ENCODE measurements around the gene MYRIP. TPM values are rescaled to one million over a fixed set of nuclear protein-coding genes. Genes with fewer than 3 reads are reported as not detected.

The MYRIP gene
- total RNA-seq, 3 donors from 2014 or later (not counting 1 experiment from before 2014, with no cell fraction given), result not detected

GRCh38 chr3:40192628-40193027 is 383.2 kb downstream of the MYRIP start:
- Histone ChIP-seq H3K27ac (ENCODE audit: low read length) (no peak overlapping the region), H3K4me1 (ENCODE audit: control insufficient read depth, insufficient read depth, low read length) (no peaks in the 10 kb centered on the region), H3K9me3 (ENCODE audit: control insufficient read depth, insufficient read depth, low read length) (no peaks in the 10 kb centered on the region), H3K27me3 (ENCODE audit: control insufficient read depth, insufficient read depth, low read length) (no peaks in the 10 kb centered on the region), H3K36me3 (ENCODE audit: control insufficient read depth, insufficient read depth, low read length) (no peaks in the 10 kb centered on the region), H3K4me3 (ENCODE audit: low read length) (no peak overlapping the region)
- Mint-ChIP-seq H3K36me3 (no peaks in the 10 kb centered on the region), H3K9me3 (no peaks in the 10 kb centered on the region), H3K27me3 (ENCODE audit: low read depth in 2 of 2) (no peaks in the 10 kb centered on the region), H3K27ac (no peak overlapping the region), H3K4me3 (no peak overlapping the region), H3K4me1 (no peaks in the 10 kb centered on the region)
- no peak for TF ChIP-seq CTCF (IDR thresholded peaks at IDR 0.05)
- DNase-seq (no peak), ATAC-seq (no peak)
- intact Hi-C loops (cut with micrococcal nuclease), result loop anchor here (1.0 to 10.0 kb wide), 2 partner anchors 125 to 1692 kb away; no protein-coding TSS in a partner anchor
- 92% methylated on average over 2 of the region's 3 CpGs for WGBS (ENCODE audit: insufficient coverage)

DNA sequence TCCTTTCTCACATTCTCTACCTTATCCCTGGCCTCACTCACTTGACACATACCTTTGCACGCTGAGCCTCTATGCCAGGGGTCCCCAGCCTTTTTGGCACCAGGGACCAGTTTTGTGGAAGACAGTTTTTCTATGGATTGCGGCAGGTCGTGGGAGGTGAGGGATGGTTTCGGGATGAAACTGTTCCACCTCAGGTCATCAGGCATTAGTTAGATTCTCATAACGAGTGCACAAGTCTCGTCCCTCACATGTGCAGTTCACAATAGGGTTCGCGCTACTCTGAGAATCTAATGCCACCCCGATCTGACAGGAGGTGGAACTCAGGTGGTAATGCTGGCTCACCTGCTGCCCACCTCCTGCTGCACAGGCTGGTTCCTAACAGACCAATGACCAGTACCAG is 387.6 kb downstream of the MYRIP start:
- Histone ChIP-seq H3K4me3 (ENCODE audit: low read length) (no peak overlapping the region), H3K9me3 (ENCODE audit: control insufficient read depth, insufficient read depth, low read length) (no peaks in the 10 kb centered on the region), H3K27ac (ENCODE audit: low read length) (no peak overlapping the region), H3K36me3 (ENCODE audit: control insufficient read depth, insufficient read depth, low read length) (no peaks in the 10 kb centered on the region), H3K27me3 (ENCODE audit: control insufficient read depth, insufficient read depth, low read length) (no peaks in the 10 kb centered on the region), H3K4me1 (ENCODE audit: control insufficient read depth, insufficient read depth, low read length) (no peaks in the 10 kb centered on the region)
- ATAC-seq, result no peak
- H3K4me3 Mint-ChIP-seq, result no peak overlapping the region
- 95% methylated on average over 9 of the region's 9 CpGs for WGBS (ENCODE audit: insufficient coverage)
- no peak overlapping the region for H3K27ac Mint-ChIP-seq
- no peaks in the 10 kb centered on the region for H3K4me1 Mint-ChIP-seq
- H3K9me3 Mint-ChIP-seq, result no peaks in the 10 kb centered on the region
- H3K27me3 Mint-ChIP-seq (ENCODE audit: low read depth in 2 of 2), result no peaks in the 10 kb centered on the region
- no peaks in the 10 kb centered on the region for H3K36me3 Mint-ChIP-seq
- DNase-seq, result no peak
- intact Hi-C loops (cut with micrococcal nuclease), result loop anchor here (10.0 kb wide), 1 partner anchor 1688 kb away; no protein-coding TSS in a partner anchor
- no peak for TF ChIP-seq CTCF (IDR thresholded peaks at IDR 0.05)

- H3K27ac Mint-ChIP-seq, result no peak overlapping the region
- no peak overlapping the region for H3K4me3 Mint-ChIP-seq
Observed at GRCh38 chr3:40200692-40201316, 391.4 kb downstream of the MYRIP start.

More at GRCh38 chr3:40200692-40201316, 391.4 kb downstream of the MYRIP start:
- H3K4me3 ChIP-seq (ENCODE audit: low read length), result no peak overlapping the region
- Mint-ChIP-seq H3K4me1 (no peaks in the 10 kb centered on the region), H3K9me3 (no peaks in the 10 kb centered on the region), H3K36me3 (no peaks in the 10 kb centered on the region), H3K27me3 (ENCODE audit: low read depth in 2 of 2) (no peaks in the 10 kb centered on the region)
- no peak for DNase-seq
- no peaks in the 10 kb centered on the region for H3K9me3 ChIP-seq (ENCODE audit: control insufficient read depth, insufficient read depth, low read length)
- H3K27ac ChIP-seq (ENCODE audit: low read length), result no peak overlapping the region
- no peaks in the 10 kb centered on the region for H3K4me1 ChIP-seq (ENCODE audit: control insufficient read depth, insufficient read depth, low read length)
- TF ChIP-seq CTCF (IDR thresholded peaks at IDR 0.05), result no peak
- intact Hi-C loops (cut with micrococcal nuclease), result no loop called here
- ATAC-seq, result no peak
- no peaks in the 10 kb centered on the region for H3K36me3 ChIP-seq (ENCODE audit: control insufficient read depth, insufficient read depth, low read length)
- 87% methylated on average over 6 of the region's 6 CpGs for WGBS (ENCODE audit: insufficient coverage)
- H3K27me3 ChIP-seq (ENCODE audit: control insufficient read depth, insufficient read depth, low read length), result no peaks in the 10 kb centered on the region
